SK-N-MC (cell line): ENCODE data around the gene YPEL4.

Experiments used
- DNase-seq: peaks from one replicate; pipeline ENCODE4 v3.0.0-alpha.2; 2011; ENCODE audit warnings: low read depth, low spot score
- H3K27ac ChIP-seq: fragments of 200-600 bp; sonication (generic); 2 replicates; pipeline ENCODE4 v1.5.1; 2016; ENCODE audit warnings: mixed run types
- H3K36me3 ChIP-seq: fragments of 200-600 bp; sonication (generic); 2 replicates; pipeline ENCODE4 v1.6.1; 2017; ENCODE audit warnings: antibody characterized with exemption, low read length, mixed read lengths; ENCODE audit not compliant: insufficient read depth
- H3K4me3 ChIP-seq: fragments of 200-600 bp; sonication (generic); 2 replicates; pipeline ENCODE4 v1.5.1; 2016
- H3K9ac ChIP-seq: fragments of 200-600 bp; sonication (generic); 2 replicates; pipeline ENCODE4 v1.8.0; 2017; ENCODE audit warnings: mixed run types, mixed read lengths; ENCODE audit not compliant: insufficient read length
- H3K9me3 ChIP-seq: fragments of 200-600 bp; sonication (generic); 2 replicates; pipeline ENCODE4 v1.6.1; 2017; ENCODE audit warnings: low read depth, mild to moderate bottlenecking, antibody characterized with exemption, low read length, moderate library complexity, mixed read lengths
- EZH2 ChIP-seq: fragments of 200-600 bp; sonication (generic); IDR thresholded peaks from one replicate; pipeline ENCODE4 v1.6.1; 2017; ENCODE audit warnings: antibody characterized with exemption
- FOXP2 ChIP-seq: optimal IDR thresholded peaks from 2 replicates; pipeline ENCODE3; 2011; ENCODE audit warnings: mild to moderate bottlenecking, moderate library complexity; ENCODE audit not compliant: insufficient read depth; ENCODE audit errors: extremely low read length, control extremely low read depth
- POLR2AphosphoS5 ChIP-seq: IDR thresholded peaks from 2 replicates; pipeline ENCODE4 v1.6.1; 2012; ENCODE audit warnings: mild to moderate bottlenecking, low read depth, low read length, borderline replicate concordance

Gene YPEL4

GRCh38 chr11:57667736-57668433 is 18.2 kb upstream of the YPEL4 start, which contains the start of gene ZDHHC5:
Gene ZDHHC5 (plus strand): TSS chr11:57668114. CDS start chr11:57673091, 4,977 bp downstream.
- TF ChIP-seq POLR2AphosphoS5 (peak; percentile 81), EZH2 (no peak)
- peak within 1 kb of the TSS; percentile 99 for H3K4me3 ChIP-seq
- peak within 1 kb of the TSS; percentile 99 for H3K9ac ChIP-seq
- H3K9me3 ChIP-seq = no peaks in the 10 kb centered on the region
- peak; percentile 99 for DNase-seq
- H3K27ac ChIP-seq = peak within 1 kb of the TSS; percentile 96
- H3K36me3 ChIP-seq = peaks cover 18% of the 10 kb centered on the region

GRCh38 chr11:57667117-57667735 is 17.5 kb upstream of the YPEL4 start:
- Histone ChIP-seq H3K9ac (peak overlapping the region; percentile 91), H3K36me3 (peaks cover 16% of the 10 kb centered on the region), H3K9me3 (no peaks in the 10 kb centered on the region), H3K4me3 (peak overlapping the region; percentile 99), H3K27ac (peak overlapping the region; percentile 96)
- TF ChIP-seq POLR2AphosphoS5 (peak; percentile 57; the same call in 1 of the 2 replicates), EZH2 (no peak), FOXP2 (no peak)
- DNase-seq = peak; percentile 97

- H3K4me3 ChIP-seq = no peak overlapping the region
- H3K9me3 ChIP-seq = no peaks in the 10 kb centered on the region
- no peak for TF ChIP-seq POLR2AphosphoS5
- TF ChIP-seq EZH2 = no peak
- TF ChIP-seq FOXP2 = no peak
- H3K27ac ChIP-seq = no peak overlapping the region
- DNase-seq = no peak
- H3K36me3 ChIP-seq = peaks cover 28% of the 10 kb centered on the region
- no peak overlapping the region for H3K9ac ChIP-seq
These were observed 14.3 kb upstream of the YPEL4 start for GRCh38 chr11:57663975-57664374.

- TF ChIP-seq FOXP2 (no peak), POLR2AphosphoS5 (no peak), EZH2 (no peak)
- H3K9ac ChIP-seq = no peak overlapping the region
- no peak overlapping the region for H3K27ac ChIP-seq
- DNase-seq = no peak
- H3K36me3 ChIP-seq = peaks cover 28% of the 10 kb centered on the region
- H3K9me3 ChIP-seq = no peaks in the 10 kb centered on the region
- no peak overlapping the region for H3K4me3 ChIP-seq
These were observed 13.2 kb upstream of the YPEL4 start for GRCh38 chr11:57662893-57663292.

GRCh38 chr11:57659669-57660068 is 10.0 kb upstream of the YPEL4 start:
- peaks cover 28% of the 10 kb centered on the region for H3K36me3 ChIP-seq
- no peaks in the 10 kb centered on the region for H3K9me3 ChIP-seq
- H3K4me3 ChIP-seq = no peak overlapping the region
- no peak for TF ChIP-seq EZH2
- no peak for TF ChIP-seq POLR2AphosphoS5
- no peak for TF ChIP-seq FOXP2
- no peak overlapping the region for H3K27ac ChIP-seq
- no peak overlapping the region for H3K9ac ChIP-seq
- DNase-seq = no peak

GRCh38 chr11:57658023-57658361 is 8.3 kb upstream of the YPEL4 start:
- H3K9ac ChIP-seq = peak overlapping the region; percentile 93
- H3K4me3 ChIP-seq = peak overlapping the region; percentile 85
- TF ChIP-seq POLR2AphosphoS5 = no peak
- H3K9me3 ChIP-seq = no peaks in the 10 kb centered on the region
- H3K27ac ChIP-seq = no peak overlapping the region
- H3K36me3 ChIP-seq = peaks cover 28% of the 10 kb centered on the region
- DNase-seq = no peak

- peak; percentile 88 for DNase-seq
- Histone ChIP-seq H3K36me3 (peaks cover 25% of the 10 kb centered on the region), H3K4me3 (peak within 1 kb of the TSS; percentile 85), H3K9ac (peak within 1 kb of the TSS; percentile 93), H3K27ac (no peak within 1 kb of the TSS), H3K9me3 (no peaks in the 10 kb centered on the region)
- peak; percentile 73; the same call in 1 of the 2 replicates for TF ChIP-seq POLR2AphosphoS5
- TF ChIP-seq EZH2 = no peak
- TF ChIP-seq FOXP2 = peak; percentile 99
These were observed 7.7 kb upstream of the YPEL4 start, which contains the start of gene CLP1 for GRCh38 chr11:57657194-57658022. Gene CLP1 (plus strand): TSS chr11:57657762. CDS start chr11:57659477, 1,715 bp downstream.

- no peak for DNase-seq
- TF ChIP-seq EZH2 (no peak), FOXP2 (no peak)
- H3K36me3 ChIP-seq = peaks cover 23% of the 10 kb centered on the region
- no peak overlapping the region for H3K27ac ChIP-seq
- H3K9ac ChIP-seq = peak overlapping the region; percentile 76
- H3K9me3 ChIP-seq = no peaks in the 10 kb centered on the region
- H3K4me3 ChIP-seq = peak overlapping the region; percentile 85
These were observed 7.1 kb upstream of the YPEL4 start for GRCh38 chr11:57656885-57657193.
